Upper lobe of right lung (tissue), 1 donor: ENCODE measurements around the gene CD86. TPM values are rescaled to one million over a fixed set of nuclear protein-coding genes. Genes with fewer than 3 reads are reported as not detected.
"Not testable (repeated sequence)": the region's sequence is repeated elsewhere in the genome, so short reads cannot be mapped to it uniquely, and the experiment has no call there.

ENCODE experiments used
- ATAC-seq: fragments of 200-7000 bp; cut with Tn5 transposase; one replicate; pipeline ENCODE4 v1.9.1; 2020; ENCODE audit warnings: mild to moderate bottlenecking, moderate library complexity
- DNase-seq: peaks from one replicate; pipeline ENCODE4 v3.0.0-alpha.2; 2020
- H3K27ac ChIP-seq: fragments of 200-600 bp; one replicate; pipeline ENCODE4 v1.8.0; 2022
- H3K27me3 ChIP-seq: fragments of 200-600 bp; one replicate; pipeline ENCODE4 v1.8.0; 2022; ENCODE audit warnings: mild to moderate bottlenecking
- H3K36me3 ChIP-seq: fragments of 200-600 bp; one replicate; pipeline ENCODE4 v1.8.0; 2022
- H3K4me1 ChIP-seq: fragments of 200-600 bp; one replicate; pipeline ENCODE4 v1.8.0; 2022
- H3K4me3 ChIP-seq: fragments of 200-600 bp; one replicate; pipeline ENCODE4 v1.8.0; 2022; ENCODE audit warnings: mild to moderate bottlenecking
- H3K9me3 ChIP-seq: fragments of 200-600 bp; one replicate; pipeline ENCODE4 v1.8.0; 2022
- CTCF ChIP-seq: fragments of 200-600 bp; IDR thresholded peaks from one replicate; pipeline ENCODE4 v1.8.0; 2022; ENCODE audit warnings: antibody characterized with exemption
- intact Hi-C: fragments of 100-400 bp; cut with DNase I; formaldehyde crosslinking; loops from one replicate; pipeline ENCODE4 v1.11.0; 2022
- total RNA-seq: library from RNA; stranded (reverse); fragmentation: NEBNext Ultra II Directional; extraction: Animal tissue kit (Norgen Biotek cat#: 25700); gene quantifications from one replicate; pipeline ENCODE4 v1.2.1, GENCODE V29; 2021
- donor health status: DM: no; HTN: yes; CAD: no; lungs with severe emphysema.

The CD86 gene
- total RNA-seq, 1 donor from 2014 or later, result 27.4 TPM

GRCh38 chr3:122146466-122146865 lies 91.3 kb downstream of the CD86 start:
- DNase-seq (no peak), ATAC-seq (no peak)
- Histone ChIP-seq H3K4me1 (no peaks in the 10 kb centered on the region), H3K27ac (no peak overlapping the region), H3K36me3 (no peaks in the 10 kb centered on the region), H3K9me3 (no peaks in the 10 kb centered on the region), H3K4me3 (no peak overlapping the region), H3K27me3 (no peaks in the 10 kb centered on the region)
- no peak for TF ChIP-seq CTCF
- intact Hi-C loops, result no loop called here

- H3K27me3 ChIP-seq, result no peaks in the 10 kb centered on the region
- TF ChIP-seq CTCF, result no peak
These were observed 93.9 kb downstream of the CD86 start for GRCh38 chr3:122148941-122149627.

GRCh38 chr3:122151480-122151879 lies 96.3 kb downstream of the CD86 start:
- no peaks in the 10 kb centered on the region for H3K36me3 ChIP-seq
- no peak for TF ChIP-seq CTCF
- intact Hi-C loops, result no loop called here
- ATAC-seq, result no peak
- H3K27me3 ChIP-seq, result no peaks in the 10 kb centered on the region
- no peak overlapping the region for H3K4me3 ChIP-seq
- peaks cover 9% of the 10 kb centered on the region for H3K9me3 ChIP-seq
- H3K4me1 ChIP-seq, result no peaks in the 10 kb centered on the region
- DNase-seq, result no peak
- no peak overlapping the region for H3K27ac ChIP-seq

More at GRCh38 chr3:122148941-122149627, 93.9 kb downstream of the CD86 start:
- intact Hi-C loops, result no loop called here
- Histone ChIP-seq H3K36me3 (no peaks in the 10 kb centered on the region), H3K4me3 (no peak overlapping the region), H3K27ac (no peak overlapping the region), H3K9me3 (no peaks in the 10 kb centered on the region), H3K4me1 (no peaks in the 10 kb centered on the region)
- no peak for ATAC-seq
- no peak for DNase-seq

- H3K36me3 ChIP-seq, H3K4me3 ChIP-seq, DNase-seq, H3K27ac ChIP-seq, ATAC-seq, H3K9me3 ChIP-seq, intact Hi-C loops, H3K4me1 ChIP-seq, H3K27me3 ChIP-seq: not testable (repeated sequence)
These were observed 109.8 kb downstream of the CD86 start for GRCh38 chr3:122164983-122165382.

- Histone ChIP-seq H3K36me3 (no peaks in the 10 kb centered on the region), H3K27me3 (no peaks in the 10 kb centered on the region), H3K4me3 (no peak overlapping the region), H3K27ac (no peak overlapping the region), H3K9me3 (no peaks in the 10 kb centered on the region), H3K4me1 (no peaks in the 10 kb centered on the region)
- no peak for DNase-seq
- peak; percentile 50 for ATAC-seq
- intact Hi-C loops, result no loop called here
- TF ChIP-seq CTCF, result no peak
These were observed 112.5 kb downstream of the CD86 start for GRCh38 chr3:122167630-122168029.

- no peak for DNase-seq
- no peak for TF ChIP-seq CTCF
- Histone ChIP-seq H3K9me3 (no peaks in the 10 kb centered on the region), H3K36me3 (no peaks in the 10 kb centered on the region), H3K27ac (no peak overlapping the region), H3K4me3 (no peak overlapping the region), H3K27me3 (no peaks in the 10 kb centered on the region), H3K4me1 (no peaks in the 10 kb centered on the region)
- no peak for ATAC-seq
- intact Hi-C loops, result no loop called here
These were observed 112.9 kb downstream of the CD86 start for GRCh38 chr3:122168044-122168443.
